Measurements from ENCODE around the gene MACROD2.

DNA sequence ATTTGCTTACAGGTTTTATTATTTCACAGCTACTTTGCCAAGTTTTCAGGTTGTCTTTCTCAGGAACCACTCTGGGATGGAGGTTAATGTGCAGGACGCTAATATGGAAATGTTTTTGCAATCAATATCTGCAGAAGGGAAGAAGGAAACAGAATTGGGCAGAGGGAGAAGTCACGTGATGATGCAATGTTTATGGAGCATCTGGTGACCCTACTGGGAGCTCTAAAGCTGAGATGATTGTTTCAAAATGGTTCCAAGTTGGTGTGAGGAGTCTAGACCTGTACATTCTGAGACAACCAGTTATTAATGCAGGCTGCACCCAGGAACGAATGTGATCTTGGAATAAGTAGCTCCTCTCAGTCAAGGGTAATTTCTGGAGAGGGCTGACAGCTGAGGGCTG, 1247.5 kb downstream of the MACROD2 start:
- TF ChIP-seq POLR2A (IDR thresholded peaks at IDR 0.05) = no peak
- TF ChIP-seq, protein P1, sequence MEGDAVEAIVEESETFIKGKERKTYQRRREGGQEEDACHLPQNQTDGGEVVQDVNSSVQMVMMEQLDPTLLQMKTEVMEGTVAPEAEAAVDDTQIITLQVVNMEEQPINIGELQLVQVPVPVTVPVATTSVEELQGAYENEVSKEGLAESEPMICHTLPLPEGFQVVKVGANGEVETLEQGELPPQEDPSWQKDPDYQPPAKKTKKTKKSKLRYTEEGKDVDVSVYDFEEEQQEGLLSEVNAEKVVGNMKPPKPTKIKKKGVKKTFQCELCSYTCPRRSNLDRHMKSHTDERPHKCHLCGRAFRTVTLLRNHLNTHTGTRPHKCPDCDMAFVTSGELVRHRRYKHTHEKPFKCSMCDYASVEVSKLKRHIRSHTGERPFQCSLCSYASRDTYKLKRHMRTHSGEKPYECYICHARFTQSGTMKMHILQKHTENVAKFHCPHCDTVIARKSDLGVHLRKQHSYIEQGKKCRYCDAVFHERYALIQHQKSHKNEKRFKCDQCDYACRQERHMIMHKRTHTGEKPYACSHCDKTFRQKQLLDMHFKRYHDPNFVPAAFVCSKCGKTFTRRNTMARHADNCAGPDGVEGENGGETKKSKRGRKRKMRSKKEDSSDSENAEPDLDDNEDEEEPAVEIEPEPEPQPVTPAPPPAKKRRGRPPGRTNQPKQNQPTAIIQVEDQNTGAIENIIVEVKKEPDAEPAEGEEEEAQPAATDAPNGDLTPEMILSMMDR (IDR thresholded peaks at IDR 0.05) = no peak
